Heart right ventricle (tissue), 16 donors: ENCODE results near the gene CCDC39. TPM values are rescaled to one million over a fixed set of nuclear protein-coding genes. Genes with fewer than 3 reads are reported as not detected.

Experiments used
- ATAC-seq, 8 donors: fragments of 200-7000 bp; cut with Tn5 transposase; one replicate each; pipeline ENCODE4 v1.9.1; 2020; ENCODE audit warnings: mild to moderate bottlenecking in 8 of 8, moderate library complexity in 8 of 8, moderate number of reproducible peaks in 1 of 8
- DNase-seq, 2 donors: peaks; one replicate each; pipeline ENCODE4 v3.0.0-alpha.2; 2020
- H3K27ac ChIP-seq, 10 donors: fragments of 200-600 bp; sonication (generic) in 2 of 10; one replicate each; pipeline versions ENCODE4 v1.5.0 to v1.8.0; 2020 to 2022; ENCODE audit warnings: mild to moderate bottlenecking in 3 of 10
- H3K27me3 ChIP-seq, 7 donors: fragments of 200-600 bp; one replicate each; pipeline ENCODE4 v1.8.0; 2021 to 2022; ENCODE audit warnings: mild to moderate bottlenecking in 2 of 7
- H3K36me3 ChIP-seq, 9 donors: fragments of 200-600 bp; sonication (generic) in 1 of 9; one replicate each; pipeline versions ENCODE4 v1.5.0 to v1.8.0; 2020 to 2022; ENCODE audit warnings: mild to moderate bottlenecking in 2 of 9
- H3K4me1 ChIP-seq, 9 donors: fragments of 200-600 bp; sonication (generic) in 1 of 9; one replicate each; pipeline versions ENCODE4 v1.5.0 to v1.8.0; 2020 to 2022; ENCODE audit warnings: mild to moderate bottlenecking in 4 of 9
- H3K4me3 ChIP-seq, 10 donors: fragments of 200-600 bp; sonication (generic) in 2 of 10; one replicate each; pipeline versions ENCODE4 v1.5.0 to v1.8.0; 2020 to 2022; ENCODE audit warnings: mild to moderate bottlenecking in 7 of 10, moderate library complexity in 2 of 10
- H3K9me3 ChIP-seq, 11 donors: fragments of 200-600 bp in 10 of 11; sonication (generic) in 2 of 11; one replicate each; pipeline versions ENCODE4 v1.5.0 to v1.8.0; 2013 to 2022; ENCODE audit warnings: mild to moderate bottlenecking in 2 of 11, control low read depth in 1 of 11, moderate library complexity in 1 of 11
- CTCF ChIP-seq, 9 donors: fragments of 200-600 bp; sonication (generic) in 2 of 9; IDR thresholded peaks; one replicate each; pipeline versions ENCODE4 v1.5.0 to v1.8.0; 2021 to 2022; ENCODE audit warnings: antibody characterized with exemption in 9 of 9, mild to moderate bottlenecking in 5 of 9, moderate library complexity in 1 of 9
- WGBS, 2 donors: extraction: QIAGEN DNeasy Blood & Tissue Kit; methylation state at CpG; one replicate each; pipeline ENCODE4 v1.1.7; 2013; ENCODE audit warnings: inconsistent platforms in 1 of 2; 5-methylcytosine and 5-hydroxymethylcytosine counted together
- intact Hi-C, 10 donors: fragments of 100-400 bp; cut with DNase I; formaldehyde crosslinking; loops; one replicate each; pipeline versions ENCODE4 v1.11.1 to v1.14.2; 2022
- polyA plus RNA-seq, 2 donors: library from polyadenylated mRNA; stranded (reverse); fragments of 200-250 nt; gene quantifications; one replicate each; pipeline ENCODE4 v1.2.3, GENCODE V29; 2013
- total RNA-seq, 10 donors: library from RNA; stranded (reverse); fragmentation: NEBNext Ultra II Directional in 3 of 10; extraction: Animal tissue kit (Norgen Biotek cat#: 25700) in 3 of 10; gene quantifications; one replicate each; pipeline versions ENCODE4 v1.2.1 to v1.2.4, GENCODE V29; 2021 to 2023
- donor health status: Arrhythmogenic right ventricular cardiomyopathy.
- donor health status: ischemic (EF 13 %, LVEDD 7.1; RV severe dilation, severe dysfunction).
- donor health status: healthy with polysubstance abuse.
- donor health status: DM: no; HTN: yes; CAD: no.
- donor health status: DM: no; HTN: no; CAD: no.
- donor health status: ischemic (EF 25% LVEDD 6.9; RV normal size, moderate dysfunction).
- donor health status: ischemic (EF 25% LVEDD 5.7; RV mildly dilated, moderate dysfunction).
- donor health status: healthy.
- donor health status: DM: yes; HTN: yes; CAD: no.
- donor health status: Ischemic cardiomyopathy.
- donor health status: ischemic (EF 35%, LVEDD 5.7; RV mildly dilated, moderate dysfunction).
- donor health status: nonischemic (EF 11% LVEDD 7.7; RV severe dilation, severe dysfunction).
- donor health status: DM: yes; HTN: yes; CAD: no.
- donor health status: PGD.
- donor health status: ischemic (EF 29% LVEDD 5.4; RV normal size, mild dysfunction).
- donor health status: nonischemic (EF 23%, LVEDD 6.1; RV moderate dilation, normal function).

The CCDC39 gene
- total and polyA plus RNA-seq, 12 donors, result 0.15 TPM; not detected in 11

- ATAC-seq, result no peak
- Histone ChIP-seq H3K4me3 (no peak overlapping the region), H3K36me3 (no peaks in the 10 kb centered on the region), H3K27ac (no peak overlapping the region), H3K4me1 (no peaks in the 10 kb centered on the region), H3K9me3 (no peaks in the 10 kb centered on the region), H3K27me3 (peaks cover 0 to 6% (median 0%) of the 10 kb centered on the region in 7 donors)
- WGBS, 2 donors, result 54 to 58% methylated on average over 3 of the region's 3 CpGs
- no peak for TF ChIP-seq CTCF (IDR thresholded peaks at IDR 0.05)
- DNase-seq, result no peak
- intact Hi-C loops, result no loop called here
Measured at GRCh38 chr3:180575571-180575970, 103.7 kb downstream of the CCDC39 start.

- Histone ChIP-seq H3K9me3 (no peaks in the 10 kb centered on the region), H3K27me3 (no peaks in the 10 kb centered on the region), H3K4me1 (no peaks in the 10 kb centered on the region), H3K36me3 (no peaks in the 10 kb centered on the region), H3K27ac (no peak overlapping the region), H3K4me3 (no peak overlapping the region)
- TF ChIP-seq CTCF (IDR thresholded peaks at IDR 0.05), result no peak
- WGBS, 2 donors, result 66 to 68% methylated on average over 6 of the region's 6 CpGs
- ATAC-seq (no peak), DNase-seq (no peak)
- intact Hi-C loops, result no loop called here
Measured at GRCh38 chr3:180571831-180572598, 107.3 kb downstream of the CCDC39 start.

- TF ChIP-seq CTCF (IDR thresholded peaks at IDR 0.05), result no peak
- Histone ChIP-seq H3K4me1 (no peaks in the 10 kb centered on the region), H3K27ac (no peak overlapping the region), H3K36me3 (no peaks in the 10 kb centered on the region), H3K9me3 (no peaks in the 10 kb centered on the region), H3K27me3 (no peaks in the 10 kb centered on the region), H3K4me3 (no peak overlapping the region)
- DNase-seq (no peak), ATAC-seq (no peak)
- intact Hi-C loops, result no loop called here
- WGBS, 2 donors, result 66 to 72% methylated on average over 4 of the region's 4 CpGs
Measured at GRCh38 chr3:180570238-180570637, 109.1 kb downstream of the CCDC39 start.

- DNase-seq, result no peak
- WGBS, 2 donors, result 67 to 80% methylated on average over 2 of the region's 2 CpGs
- no peak for ATAC-seq
- Histone ChIP-seq H3K4me1 (no peaks in the 10 kb centered on the region), H3K4me3 (no peak overlapping the region), H3K9me3 (peaks cover 0 to 15% (median 0%) of the 10 kb centered on the region in 11 donors), H3K27ac (no peak overlapping the region), H3K36me3 (no peaks in the 10 kb centered on the region), H3K27me3 (no peaks in the 10 kb centered on the region)
- no peak for TF ChIP-seq CTCF (IDR thresholded peaks at IDR 0.05)
- intact Hi-C loops, result no loop called here
Measured at GRCh38 chr3:180564676-180565075, 114.6 kb downstream of the CCDC39 start.

Other genes with a start within 250 kb of the CCDC39 start
- 10 to 100 TPM in 8 of 10 donors, 1 to 10 TPM in 2; 8.2 to 19.5 (median 11.3) TPM for gene TTC14, start 77.3 kb downstream of the CCDC39 start, total RNA-seq
- gene TTC14, start 77.3 kb downstream of the CCDC39 start, polyA plus RNA-seq, result 10 to 100 TPM in 1 of 2 donors, 1 to 10 TPM in 1; 6.3 to 23.3 TPM
- gene FXR1, start 233.2 kb upstream of the CCDC39 start, total RNA-seq, result 100 to 1,000 TPM; 196 to 314 (median 274) TPM
- gene FXR1, start 233.2 kb upstream of the CCDC39 start, polyA plus RNA-seq, result 100 to 1,000 TPM in 1 of 2 donors, 10 to 100 TPM in 1; 69.6 to 123 TPM